Measurements from ENCODE around the gene HS3ST2. TPM values are rescaled to one million over a fixed set of nuclear protein-coding genes. Genes with fewer than 3 reads are reported as not detected.

The HS3ST2 gene
- total and polyA plus RNA-seq, 2 of the 8 experiments (the other 6 are each of a cell fraction or from before 2014, with no cell fraction given), result 1.7 to 3.7 TPM

DNA sequence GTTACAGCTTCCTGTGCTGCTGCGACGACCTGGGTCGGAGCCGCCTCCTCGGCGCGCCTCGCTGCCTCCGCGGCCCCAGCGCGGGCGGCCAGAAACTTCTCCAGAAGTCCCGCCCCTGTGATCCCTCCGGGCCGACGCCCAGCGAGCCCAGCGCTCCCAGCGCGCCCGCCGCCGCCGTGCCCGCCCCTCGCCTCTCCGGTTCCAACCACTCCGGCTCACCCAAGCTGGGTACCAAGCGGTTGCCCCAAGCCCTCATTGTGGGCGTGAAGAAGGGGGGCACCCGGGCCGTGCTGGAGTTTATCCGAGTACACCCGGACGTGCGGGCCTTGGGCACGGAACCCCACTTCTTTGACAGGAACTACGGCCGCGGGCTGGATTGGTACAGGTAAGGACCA, 746 bp downstream of the HS3ST2 start:
- Histone ChIP-seq H3K79me1 (ENCODE audit: low read depth, low read length) (no peaks in the 10 kb centered on the region), H3K56ac (replicated peaks; ENCODE audit: insufficient read length, low read depth, low read length) (peak overlapping the region; percentile 57), H2BK12ac (ENCODE audit: low read depth, low read length) (no peak overlapping the region), H3K27ac (ENCODE audit: low read depth, low read length) (no peak overlapping the region), H4K8ac (ENCODE audit: extremely low read depth, insufficient read depth, low read length) (0 out of 2 replicates have a peak overlapping the region, but pooled peaks have one; percentile 17), H2AK5ac (ENCODE audit: low read depth, low read length) (no peak overlapping the region), H3K9me3 (ENCODE audit: insufficient read depth in 2 of 2, low read depth in 1 of 2, low read length in 1 of 2) (no peaks in the 10 kb centered on the region), H4K5ac (ENCODE audit: insufficient read length, low read depth, low read length) (no peak overlapping the region), H3K23me2 (ENCODE audit: low read depth, low read length) (peaks cover 16% of the 10 kb centered on the region), H2BK120ac (replicated peaks; ENCODE audit: low read depth, low read length) (no peak overlapping the region), H2BK15ac (ENCODE audit: low read length) (no peak overlapping the region), H3K27me3 (replicated peaks in 1 of 4; ENCODE audit: control insufficient read depth in 3 of 4, extremely low read depth in 1 of 4, insufficient read depth in 3 of 4, low read length in 3 of 4) (peaks cover 4 to 24% (median 21%) of the 10 kb centered on the region in 4 experiments), H4K91ac (replicated peaks; ENCODE audit: insufficient read length, low read length) (no peak overlapping the region), H3K79me2 (ENCODE audit: control insufficient read depth in 1 of 2, insufficient read depth in 2 of 2, low read length in 2 of 2) (no peaks in the 10 kb centered on the region), H2BK5ac (ENCODE audit: low read depth, low read length) (no peak overlapping the region), H4K20me1 (replicated peaks in 1 of 2; ENCODE audit: control insufficient read depth in 1 of 2, insufficient read depth in 2 of 2, low read length in 2 of 2) (peaks cover 0 to 11% of the 10 kb centered on the region in 2 experiments), H3K4me2 (ENCODE audit: insufficient read depth in 1 of 2, low read depth in 2 of 2, low read length in 2 of 2) (peak overlapping the region; percentile 80 to 100), H3K4me1 (replicated peaks in 1 of 4; ENCODE audit: control insufficient read depth in 3 of 4, insufficient read depth in 4 of 4, low read length in 3 of 4) (peaks cover 0 to 8% (median 5%) of the 10 kb centered on the region in 4 experiments; a peak in 6 of 7 replicates), H2BK20ac (ENCODE audit: low read length) (no peak overlapping the region), H3K14ac (ENCODE audit: insufficient read length) (no peak overlapping the region), H3K4me3 (ENCODE audit: extremely low read depth in 1 of 4, insufficient read depth in 2 of 4, low read depth in 3 of 4, low read length in 4 of 4) (peak overlapping the region; percentile 40 to 74 (median 64)), H2AFZ (ENCODE audit: low read length) (peak overlapping the region; percentile 2; the same call in 1 of the 2 replicates), H3K9ac (replicated peaks in 1 of 4; ENCODE audit: extremely low read depth in 1 of 4, low read depth in 3 of 4, low read length in 3 of 4) (no peak overlapping the region), H3K18ac (ENCODE audit: extremely low read depth, low read length) (no peak overlapping the region), H3K4ac (replicated peaks; ENCODE audit: insufficient read length, low read depth, low read length) (no peak overlapping the region), H3K36me3 (ENCODE audit: control insufficient read depth in 2 of 4, insufficient read depth in 4 of 4, low read length in 3 of 4) (no peaks in the 10 kb centered on the region), H3K23ac (ENCODE audit: insufficient read length) (no peak overlapping the region)
- ChIA-PET CTCF (ENCODE audit: partially characterized antibody) (interaction anchor here (0.8 to 1.4 kb wide), 2 partner anchors 11 to 37 kb away, joined by 4 read pairs; no protein-coding TSS in a partner anchor), POLR2A (ENCODE audit: partially characterized antibody) (interaction anchor here (0.6 kb wide), 1 partner anchor 557 kb away, joined by 3 read pairs; no protein-coding TSS in a partner anchor)
- no peak for FAIRE-seq
- WGBS, 2 experiments (ENCODE audit: extremely low coverage in 1 of 2, insufficient coverage in 1 of 2, insufficient read length in 1 of 2, insufficient replicate concordance in 2 of 2, low coverage in 1 of 2, low lambda C conversion rate in 2 of 2, missing lambda C conversion rate in 1 of 2), result 3% methylated on average over 27 of the region's 41 CpGs; no CpG with 5 or more reads in 1 of the 2 experiments
- peak; percentile 7 to 81 for DNase-seq (ENCODE audit: low read depth in 1 of 2, low spot score in 2 of 2)
- TF ChIP-seq GTF2F1 (IDR thresholded peaks at IDR 0.05; ENCODE audit: borderline replicate concordance, low read depth, low read length), result no peak
- TF ChIP-seq EP300 (IDR thresholded peaks at IDR 0.05; ENCODE audit: borderline replicate concordance in 1 of 2, low read depth in 2 of 2, low read length in 2 of 2), result no peak
- peak; percentile 25; the same call in 1 of the 2 replicates for TF ChIP-seq GABPA (IDR thresholded peaks at IDR 0.05; ENCODE audit: borderline replicate concordance, insufficient read depth, low read length)
- TF ChIP-seq TCF12 (IDR thresholded peaks at IDR 0.05; ENCODE audit: low read depth, low read length), result no peak
- no peak for TF ChIP-seq EGR1 (IDR thresholded peaks at IDR 0.05; ENCODE audit: borderline replicate concordance, low read depth, low read length)
- TF ChIP-seq ASH2L (IDR thresholded peaks at IDR 0.05; ENCODE audit: low read length), result peak; percentile 9
- TF ChIP-seq POU5F1 (IDR thresholded peaks at IDR 0.05; ENCODE audit: low read depth, low read length), result no peak
- TF ChIP-seq SUZ12 (IDR thresholded peaks at IDR 0.05; ENCODE audit: low read length), result peak; percentile 63; the same call in 1 of the 2 replicates
- TF ChIP-seq MAFK (IDR thresholded peaks at IDR 0.05; ENCODE audit: low read depth, low read length), result no peak
- TF ChIP-seq CHD1 (IDR thresholded peaks at IDR 0.05; ENCODE audit: low read depth, low read length), result no peak
- no peak for TF ChIP-seq BACH1 (IDR thresholded peaks at IDR 0.05; ENCODE audit: low read length)
- no peak for TF ChIP-seq SAP30 (IDR thresholded peaks at IDR 0.05; ENCODE audit: insufficient read depth, insufficient replicate concordance, low read length)
- 0 out of 4 replicates have a peak, but pooled peaks of 1 of the 2 experiments have one; percentile 7 for TF ChIP-seq RAD21 (IDR thresholded peaks at IDR 0.05 in 1 of 2, conservative IDR thresholded peaks at IDR 0.05 in 1 of 2; ENCODE audit: low read depth in 2 of 2, low read length in 2 of 2)
